Mesenchymal stem cell (in vitro differentiated cells and primary cell): ENCODE results near the gene ADCK2.
A peak's percentile ranks its signal among the peaks of the same experiment; 100 is the strongest.

Experiments
- DNase-seq: peaks from one replicate; pipeline ENCODE4 v3.0.0-alpha.2; 2013
- H2AFZ ChIP-seq: one replicate; pipeline ENCODE4 v1.6.1; 2013; ENCODE audit warnings: low read depth, mild to moderate bottlenecking, control low read depth, inconsistent platforms, low read length, moderate library complexity
- H2AK5ac ChIP-seq: 2 replicates; pipeline ENCODE4 v1.6.1; 2013; ENCODE audit warnings: low read length, moderate library complexity, mild to moderate bottlenecking, inconsistent platforms; ENCODE audit not compliant: severe bottlenecking
- H2BK120ac ChIP-seq: one replicate; pipeline ENCODE4 v1.6.1; 2013; ENCODE audit warnings: low read depth, mild to moderate bottlenecking, inconsistent platforms, low read length, moderate library complexity
- H2BK12ac ChIP-seq, 2 experiments: one replicate each; pipeline ENCODE4 v1.6.1; 2013; ENCODE audit warnings: inconsistent platforms in 2 of 2, low read length in 2 of 2, mild to moderate bottlenecking in 2 of 2, moderate library complexity in 2 of 2, control low read depth in 1 of 2
- H2BK15ac ChIP-seq: one replicate; pipeline ENCODE4 v1.6.1; 2013; ENCODE audit warnings: mild to moderate bottlenecking, low read depth, inconsistent platforms; ENCODE audit not compliant: poor library complexity, severe bottlenecking
- H2BK5ac ChIP-seq: 2 replicates; pipeline ENCODE4 v1.6.1; 2013; ENCODE audit warnings: low read depth, mild to moderate bottlenecking, low read length, control low read depth, inconsistent platforms; ENCODE audit not compliant: poor library complexity, severe bottlenecking
- H3K14ac ChIP-seq, 2 experiments: one replicate each; pipeline ENCODE4 v1.6.1; 2013; ENCODE audit warnings: inconsistent platforms in 2 of 2, low read length in 2 of 2, control low read depth in 1 of 2, mild to moderate bottlenecking in 1 of 2, moderate library complexity in 1 of 2
- H3K18ac ChIP-seq, 2 experiments: one replicate each; pipeline ENCODE4 v1.6.1; 2013; ENCODE audit warnings: inconsistent platforms in 2 of 2, low read length in 2 of 2, control low read depth in 1 of 2, low read depth in 1 of 2, mild to moderate bottlenecking in 1 of 2
- H3K23ac ChIP-seq, 2 experiments: one replicate each; pipeline ENCODE4 v1.6.1; 2013; ENCODE audit warnings: inconsistent platforms in 2 of 2, low read length in 2 of 2, mild to moderate bottlenecking in 2 of 2, moderate library complexity in 2 of 2, control low read depth in 1 of 2
- H3K27ac ChIP-seq: 2 replicates; pipeline ENCODE4 v1.5.1; 2013; ENCODE audit warnings: mild to moderate bottlenecking, moderate library complexity, low read length, control low read depth, inconsistent platforms; ENCODE audit not compliant: poor library complexity, severe bottlenecking
- H3K27me3 ChIP-seq, 2 experiments: 2 replicates each; pipeline versions ENCODE4 v1.6.1 to v1.7.0; 2013; ENCODE audit warnings: low read length in 2 of 2, mild to moderate bottlenecking in 2 of 2, moderate library complexity in 2 of 2, control low read depth in 1 of 2, inconsistent platforms in 1 of 2; ENCODE audit not compliant: control insufficient read depth in 1 of 2, insufficient read depth in 1 of 2
- H3K36me3 ChIP-seq, 2 experiments: 2 replicates each; pipeline versions ENCODE4 v1.6.1 to v1.7.0; 2013; ENCODE audit warnings: low read length in 2 of 2, control low read depth in 1 of 2, inconsistent platforms in 1 of 2, low read depth in 1 of 2, mild to moderate bottlenecking in 1 of 2; ENCODE audit not compliant: insufficient read depth in 2 of 2, control insufficient read depth in 1 of 2
- H3K4ac ChIP-seq, 2 experiments: one replicate each; pipeline ENCODE4 v1.6.1; 2013; ENCODE audit warnings: inconsistent platforms in 2 of 2, low read length in 2 of 2, mild to moderate bottlenecking in 2 of 2, moderate library complexity in 2 of 2, control low read depth in 1 of 2, low read depth in 1 of 2
- H3K4me1 ChIP-seq: 2 replicates; pipeline ENCODE4 v1.6.1; 2013; ENCODE audit warnings: low read depth, low read length, control low read depth; ENCODE audit not compliant: control insufficient read depth, insufficient read depth
- H3K4me2 ChIP-seq: 2 replicates; pipeline ENCODE4 v1.6.1; 2013; ENCODE audit warnings: low read length, mild to moderate bottlenecking, inconsistent platforms; ENCODE audit not compliant: poor library complexity, severe bottlenecking
- H3K4me3 ChIP-seq, 2 experiments: 2 replicates each; pipeline versions ENCODE4 v1.5.1 to v1.7.0; 2013; ENCODE audit warnings: low read length in 2 of 2, mild to moderate bottlenecking in 2 of 2, control low read depth in 1 of 2, low read depth in 1 of 2; ENCODE audit not compliant: insufficient read depth in 1 of 2
- H3K79me1 ChIP-seq: replicated peaks from 2 replicates; pipeline ENCODE4 v1.6.1; 2013; ENCODE audit warnings: mild to moderate bottlenecking, control low read depth, low read length, inconsistent platforms; ENCODE audit not compliant: poor library complexity, severe bottlenecking
- H3K9ac ChIP-seq: 2 replicates; pipeline ENCODE4 v1.7.0; 2013; ENCODE audit warnings: mild to moderate bottlenecking, low read length, moderate library complexity
- H3K9me3 ChIP-seq: 2 replicates; pipeline ENCODE4 v1.7.0; 2013; ENCODE audit warnings: mild to moderate bottlenecking, low read length; ENCODE audit not compliant: control insufficient read depth
- H4K8ac ChIP-seq: one replicate; pipeline ENCODE4 v1.6.1; 2013; ENCODE audit warnings: inconsistent platforms, mild to moderate bottlenecking, low read length, moderate library complexity
- H4K91ac ChIP-seq: one replicate; pipeline ENCODE4 v1.6.1; 2013; ENCODE audit warnings: mild to moderate bottlenecking, low read length, inconsistent platforms
- WGBS: methylation state at CpG from one replicate; pipeline ENCODE4 v1.1.7; 2013; ENCODE audit warnings: mixed read lengths; 5-methylcytosine and 5-hydroxymethylcytosine counted together

ADCK2 gene

DNA sequence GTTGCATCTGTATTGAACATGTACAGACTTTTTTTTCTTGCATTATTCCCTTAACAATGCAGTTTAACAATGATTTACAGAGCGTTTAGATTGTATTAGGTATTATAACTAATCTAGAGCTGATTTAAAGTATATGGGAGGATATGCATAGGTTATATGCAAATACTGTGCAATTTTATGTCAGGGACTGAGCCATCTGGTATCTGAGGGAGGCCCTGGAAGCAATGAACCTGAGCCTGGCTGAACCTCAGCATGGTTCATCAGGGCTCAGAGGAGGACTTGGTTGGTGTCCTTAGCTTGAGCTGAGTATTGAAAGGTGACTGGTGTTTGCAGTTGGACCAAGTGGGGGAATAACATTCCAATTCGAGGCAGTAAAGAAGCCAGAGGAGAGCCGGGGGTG lies 4.8 kb downstream of the ADCK2 start:
- no peak overlapping the region for H2AFZ ChIP-seq
- H3K14ac ChIP-seq, result no peak overlapping the region

DNA sequence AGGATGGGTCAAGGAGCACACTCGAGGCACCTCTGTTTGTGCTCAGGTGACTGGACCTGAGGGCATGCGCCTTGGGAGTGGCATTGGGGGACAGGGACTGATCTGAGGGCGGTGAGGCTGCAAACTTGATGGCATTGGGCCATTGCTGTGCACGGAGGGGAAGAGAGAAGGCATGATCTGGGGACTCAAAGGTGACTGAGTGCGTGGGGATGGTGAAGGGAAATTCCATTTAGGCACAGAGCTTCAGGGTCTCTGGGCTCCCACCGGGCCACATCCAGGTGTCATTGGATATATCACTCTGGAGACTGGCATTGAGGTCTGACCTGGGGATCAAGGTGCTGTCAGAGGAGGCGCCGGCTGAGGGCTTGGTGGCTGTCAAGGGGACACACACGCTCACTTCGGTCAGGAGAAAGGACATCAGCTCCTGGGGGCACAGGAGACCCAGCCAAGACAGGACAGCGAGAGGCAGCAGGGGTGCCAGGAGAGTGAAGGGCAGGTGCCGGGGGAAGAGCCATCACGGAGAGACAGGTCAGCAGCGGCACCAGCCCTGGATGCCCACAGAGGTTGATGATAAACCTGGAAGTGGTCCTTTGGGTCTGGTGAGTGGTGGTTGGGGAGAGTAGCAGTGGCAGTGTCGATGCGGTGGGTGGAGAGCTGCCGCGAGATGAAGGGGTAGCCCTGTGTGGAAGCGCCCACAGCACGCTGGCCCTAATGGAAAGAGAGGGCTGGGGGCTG lies 5.5 kb downstream of the ADCK2 start:
- no peak overlapping the region for H3K23ac ChIP-seq
- H3K36me3 ChIP-seq, result peaks cover 29 to 52% of the 10 kb centered on the region in 2 experiments
- no peak overlapping the region for H3K4ac ChIP-seq
- no peak overlapping the region for H3K18ac ChIP-seq
- no peak overlapping the region for H4K91ac ChIP-seq
- H4K8ac ChIP-seq, result no peak overlapping the region
- DNase-seq, result no peak
- no peak overlapping the region for H2BK15ac ChIP-seq
- no peak overlapping the region for H3K9ac ChIP-seq
- no peak overlapping the region for H3K4me3 ChIP-seq
- no peak overlapping the region for H2AK5ac ChIP-seq
- H3K27me3 ChIP-seq, result no peaks in the 10 kb centered on the region
- 95% methylated on average over 20 of the region's 20 CpGs for WGBS
- peaks cover 13% of the 10 kb centered on the region for H3K4me1 ChIP-seq
- no peak overlapping the region for H3K27ac ChIP-seq
- no peak overlapping the region for H2BK12ac ChIP-seq
- H2BK5ac ChIP-seq, result no peak overlapping the region
- H2AFZ ChIP-seq, result no peak overlapping the region
- no peaks in the 10 kb centered on the region for H3K9me3 ChIP-seq
- H3K4me2 ChIP-seq, result no peak overlapping the region
- peaks cover 13% of the 10 kb centered on the region for H3K79me1 ChIP-seq
- no peak overlapping the region for H2BK120ac ChIP-seq
- H3K14ac ChIP-seq, result no peak overlapping the region

More for the DNA sequence above, 4.8 kb downstream of the ADCK2 start:
- 97% methylated on average over 3 of the region's 3 CpGs for WGBS
- no peak for DNase-seq
- H3K27me3 ChIP-seq, result no peaks in the 10 kb centered on the region
- H2BK120ac ChIP-seq, result no peak overlapping the region
- no peak overlapping the region for H2BK5ac ChIP-seq
- H2BK12ac ChIP-seq, result no peak overlapping the region
- H3K4me2 ChIP-seq, result no peak overlapping the region
- no peak overlapping the region for H3K18ac ChIP-seq
- no peak overlapping the region for H3K4me3 ChIP-seq
- H3K4me1 ChIP-seq, result peaks cover 17% of the 10 kb centered on the region
- no peak overlapping the region for H3K23ac ChIP-seq
- H3K9ac ChIP-seq, result no peak overlapping the region
- H3K79me1 ChIP-seq, result peaks cover 14% of the 10 kb centered on the region
- no peak overlapping the region for H3K27ac ChIP-seq
- H3K9me3 ChIP-seq, result no peaks in the 10 kb centered on the region
- H3K36me3 ChIP-seq, result peaks cover 29 to 52% of the 10 kb centered on the region in 2 experiments
- no peak overlapping the region for H2BK15ac ChIP-seq
- no peak overlapping the region for H4K8ac ChIP-seq
- H3K4ac ChIP-seq, result no peak overlapping the region
- H4K91ac ChIP-seq, result no peak overlapping the region
- H2AK5ac ChIP-seq, result no peak overlapping the region

DNA sequence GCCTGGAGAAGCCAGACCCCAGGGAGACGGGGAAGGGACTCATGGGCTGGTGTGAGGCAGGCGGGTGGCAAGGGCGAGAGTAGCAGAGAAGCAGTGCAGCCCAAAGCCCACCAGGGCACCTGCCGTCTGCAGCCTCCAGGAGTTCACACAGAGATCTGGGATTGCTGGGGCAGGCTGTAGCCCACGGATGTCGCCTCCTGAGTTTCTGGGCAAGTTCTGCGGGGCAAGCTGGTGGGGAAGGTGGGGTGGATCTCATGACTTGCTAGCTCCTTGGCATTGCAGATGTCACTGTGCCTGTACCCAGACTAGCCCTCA lies 6.0 kb downstream of the ADCK2 start:
- H3K4me1 ChIP-seq, result peaks cover 9% of the 10 kb centered on the region
- H2BK5ac ChIP-seq, result no peak overlapping the region
- no peak overlapping the region for H3K4me2 ChIP-seq
- H3K4me3 ChIP-seq, result no peak overlapping the region
- H2BK15ac ChIP-seq, result no peak overlapping the region
- H2AK5ac ChIP-seq, result no peak overlapping the region
- H4K91ac ChIP-seq, result no peak overlapping the region
- no peak overlapping the region for H2BK12ac ChIP-seq
- H2AFZ ChIP-seq, result no peak overlapping the region
- no peak overlapping the region for H3K18ac ChIP-seq
- H3K27ac ChIP-seq, result no peak overlapping the region
- no peak overlapping the region for H4K8ac ChIP-seq
- no peak overlapping the region for H3K9ac ChIP-seq
- no peak overlapping the region for H2BK120ac ChIP-seq
- WGBS, result 93% methylated on average over 7 of the region's 7 CpGs
- no peak overlapping the region for H3K4ac ChIP-seq
- H3K27me3 ChIP-seq, result no peaks in the 10 kb centered on the region
- H3K9me3 ChIP-seq, result no peaks in the 10 kb centered on the region
- peaks cover 29 to 54% of the 10 kb centered on the region in 2 experiments for H3K36me3 ChIP-seq
- no peak overlapping the region for H3K23ac ChIP-seq
- no peak overlapping the region for H3K14ac ChIP-seq
- no peak for DNase-seq
- peaks cover 13% of the 10 kb centered on the region for H3K79me1 ChIP-seq

DNA sequence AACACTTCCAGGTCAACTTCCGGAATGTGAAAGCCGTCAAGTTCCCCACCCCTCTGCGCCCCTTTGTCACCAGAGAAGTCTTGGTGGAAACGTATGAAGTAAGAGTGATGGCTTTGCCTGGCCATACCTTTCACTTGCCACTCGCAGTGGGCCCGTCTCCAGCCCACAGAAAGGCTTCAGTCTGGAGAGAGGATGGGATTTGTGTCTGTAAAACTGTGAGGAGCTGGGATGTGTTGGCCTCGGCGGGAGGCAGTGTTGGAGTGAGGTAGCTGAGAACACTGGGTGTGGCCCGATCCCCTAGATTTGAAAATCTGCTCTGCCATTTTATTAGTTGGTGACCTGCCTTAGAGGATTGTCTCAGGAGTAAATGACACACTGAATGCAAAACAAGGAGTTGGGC lies 6.4 kb downstream of the ADCK2 start:
- no peak overlapping the region for H3K4ac ChIP-seq
- DNase-seq, result no peak
- H3K79me1 ChIP-seq, result peaks cover 12% of the 10 kb centered on the region
- H2AFZ ChIP-seq, result no peak overlapping the region
- H3K9ac ChIP-seq, result no peak overlapping the region
- H3K4me2 ChIP-seq, result no peak overlapping the region
- H2AK5ac ChIP-seq, result no peak overlapping the region
- no peaks in the 10 kb centered on the region for H3K9me3 ChIP-seq
- H4K8ac ChIP-seq, result no peak overlapping the region
- no peak overlapping the region for H2BK15ac ChIP-seq
- no peak overlapping the region for H3K27ac ChIP-seq
- H3K23ac ChIP-seq, result no peak overlapping the region
- peak overlapping the region in 1 of 2 experiments; percentile 23 for H3K4me3 ChIP-seq
- H2BK12ac ChIP-seq, result no peak overlapping the region
- H2BK5ac ChIP-seq, result no peak overlapping the region
- 97% methylated on average over 9 of the region's 9 CpGs for WGBS
- H3K14ac ChIP-seq, result no peak overlapping the region
- H3K36me3 ChIP-seq, result peaks cover 30 to 58% of the 10 kb centered on the region in 2 experiments
- H3K27me3 ChIP-seq, result no peaks in the 10 kb centered on the region
- H3K18ac ChIP-seq, result no peak overlapping the region
- no peak overlapping the region for H2BK120ac ChIP-seq
- peaks cover 5% of the 10 kb centered on the region for H3K4me1 ChIP-seq
- no peak overlapping the region for H4K91ac ChIP-seq
